ENCODE data around the gene VIPR2. TPM values are rescaled to one million over a fixed set of nuclear protein-coding genes. Genes with fewer than 3 reads are reported as not detected.

The VIPR2 gene
- total and polyA plus RNA-seq, 7 experiments from 2014 or later = 0.27 to 1.3 (median 0.98) TPM; not detected in 4

DNA sequence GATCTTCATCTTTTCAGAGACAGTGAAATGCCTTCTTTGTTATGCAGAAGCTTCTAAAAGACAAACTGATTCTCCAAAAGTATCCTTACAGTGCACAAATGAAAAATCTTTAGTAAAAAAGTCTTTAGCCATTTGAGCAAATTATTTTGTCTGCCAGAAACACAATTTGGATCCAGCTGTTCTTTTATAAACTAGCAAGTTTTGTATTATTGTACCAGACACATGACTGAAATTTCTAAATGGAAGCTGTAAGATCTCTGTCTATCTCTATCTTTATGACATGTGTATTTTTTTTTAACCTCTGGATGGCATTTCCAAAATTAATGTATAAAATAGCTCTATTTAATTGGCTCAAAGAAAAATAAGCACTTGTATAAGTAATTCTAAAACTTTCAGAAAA is 68.3 kb downstream of the VIPR2 start:
- POLR2A ChIA-PET = no interaction called here
- Histone ChIP-seq H3K4me3 (ENCODE audit: low read length) (no peak overlapping the region), H3K9me3 (ENCODE audit: control insufficient read depth in 2 of 3, low read length in 3 of 3) (no peaks in the 10 kb centered on the region), H3K36me3 (ENCODE audit: control insufficient read depth in 2 of 3, insufficient read depth in 3 of 3, low read length in 3 of 3) (no peaks in the 10 kb centered on the region), H3K27ac (ENCODE audit: low read depth, low read length) (no peak overlapping the region), H3K4me1 (ENCODE audit: control insufficient read depth in 2 of 2, insufficient read depth in 2 of 2, low read length in 2 of 2) (no peaks in the 10 kb centered on the region), H3K27me3 (ENCODE audit: control insufficient read depth in 2 of 2, insufficient read depth in 2 of 2, low read length in 2 of 2) (no peaks in the 10 kb centered on the region)
- no peak for ATAC-seq
- Mint-ChIP-seq H3K27me3 (peaks cover 0 to 22% (median 8%) of the 10 kb centered on the region in 5 donors), H3K4me1 (peaks cover 0 to 9% (median 7%) of the 10 kb centered on the region in 7 donors), H3K4me3 (no peak overlapping the region), H3K27ac (no peak overlapping the region), H3K36me3 (no peaks in the 10 kb centered on the region), H3K9me3 (peaks cover 0 to 2% (median 0%) of the 10 kb centered on the region in 11 donors)
- no peak for DNase-seq
- intact Hi-C loops (cut with micrococcal nuclease) = no loop called here
- CTCF ChIA-PET = interaction anchor here (0.7 kb wide), 1 partner anchor 93 kb away, joined by 9 read pairs; no protein-coding TSS in a partner anchor

- intact Hi-C loops (cut with micrococcal nuclease) = no loop called here
- Mint-ChIP-seq H3K27ac (no peak overlapping the region), H3K9me3 (peaks cover 0 to 2% (median 0%) of the 10 kb centered on the region in 11 donors), H3K27me3 (peaks cover 0 to 24% (median 8%) of the 10 kb centered on the region in 5 donors), H3K36me3 (no peaks in the 10 kb centered on the region), H3K4me3 (no peak overlapping the region), H3K4me1 (peaks cover 0 to 15% (median 9%) of the 10 kb centered on the region in 7 donors)
- H3K9me3 ChIP-seq (ENCODE audit: control insufficient read depth in 2 of 3, low read length in 3 of 3) = no peaks in the 10 kb centered on the region
- POLR2A ChIA-PET = no interaction called here
- H3K4me1 ChIP-seq (ENCODE audit: control insufficient read depth in 2 of 2, insufficient read depth in 2 of 2, low read length in 2 of 2) = no peaks in the 10 kb centered on the region
- peak in 1 of 9 donors; percentile 8 for DNase-seq
- no peak for ATAC-seq
- no peak overlapping the region for H3K4me3 ChIP-seq (ENCODE audit: low read length)
- CTCF ChIA-PET = interaction anchor here (0.7 kb wide), 1 partner anchor 92 kb away, joined by 9 read pairs; no protein-coding TSS in a partner anchor
- H3K36me3 ChIP-seq (ENCODE audit: control insufficient read depth in 2 of 3, insufficient read depth in 3 of 3, low read length in 3 of 3) = no peaks in the 10 kb centered on the region
- H3K27ac ChIP-seq (ENCODE audit: low read depth, low read length) = no peak overlapping the region
- no peaks in the 10 kb centered on the region for H3K27me3 ChIP-seq (ENCODE audit: control insufficient read depth in 2 of 2, insufficient read depth in 2 of 2, low read length in 2 of 2)
Measured at GRCh38 chr7:159075563-159076238, 69.0 kb downstream of the VIPR2 start.

DNA sequence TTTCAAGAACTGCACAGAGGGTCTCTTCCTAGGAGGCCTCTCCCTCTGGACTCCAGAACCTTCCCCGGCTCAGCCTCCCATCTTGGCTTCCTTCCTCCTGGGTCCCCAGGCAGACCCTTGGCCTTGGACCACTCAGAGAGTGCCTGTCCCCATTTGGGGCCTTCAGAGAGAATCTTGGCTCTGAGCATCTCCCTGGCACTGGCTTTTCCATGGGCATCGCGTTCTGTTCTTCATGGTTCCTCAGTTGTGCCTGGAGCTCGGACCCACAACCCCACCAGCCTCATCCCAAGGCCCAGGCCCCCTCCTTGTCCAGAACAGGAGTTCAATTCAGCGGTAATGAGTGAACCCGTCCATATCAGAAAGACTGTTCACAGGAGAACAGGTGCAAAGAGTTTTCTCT is 73.4 kb downstream of the VIPR2 start:
- peak overlapping the region in 4 of 9 donors; percentile 20 to 77 (median 37) for H3K27ac Mint-ChIP-seq
- H3K36me3 Mint-ChIP-seq = no peaks in the 10 kb centered on the region
- peak overlapping the region in 3 of 10 donors; percentile 1 to 73 (median 60) for H3K4me3 Mint-ChIP-seq

GRCh38 chr7:159070431-159071148 is 74.1 kb downstream of the VIPR2 start:
- Histone ChIP-seq H3K4me3 (ENCODE audit: low read length) (no peak overlapping the region), H3K27me3 (ENCODE audit: control insufficient read depth in 2 of 2, insufficient read depth in 2 of 2, low read length in 2 of 2) (no peaks in the 10 kb centered on the region), H3K9me3 (ENCODE audit: control insufficient read depth in 2 of 3, low read length in 3 of 3) (no peaks in the 10 kb centered on the region), H3K27ac (ENCODE audit: low read depth, low read length) (no peak overlapping the region), H3K36me3 (ENCODE audit: control insufficient read depth in 2 of 3, insufficient read depth in 3 of 3, low read length in 3 of 3) (no peaks in the 10 kb centered on the region), H3K4me1 (ENCODE audit: control insufficient read depth in 2 of 2, insufficient read depth in 2 of 2, low read length in 2 of 2) (peaks cover 0 to 4% of the 10 kb centered on the region in 2 donors)
- DNase-seq (peak in 5 of 9 donors; percentile 13 to 40 (median 20)), ATAC-seq (peak; percentile 86)
- peak overlapping the region in 6 of 10 donors; percentile 1 to 73 (median 59) for H3K4me3 Mint-ChIP-seq
- intact Hi-C loops (cut with micrococcal nuclease) = no loop called here
- peaks cover 0 to 4% (median 0%) of the 10 kb centered on the region in 5 donors for H3K27me3 Mint-ChIP-seq
- H3K36me3 Mint-ChIP-seq = no peaks in the 10 kb centered on the region
- peak overlapping the region in 4 of 9 donors; percentile 29 to 91 (median 66) for H3K27ac Mint-ChIP-seq
- POLR2A ChIA-PET = no interaction called here
- CTCF ChIA-PET = no interaction called here
- peaks cover 20 to 41% (median 28%) of the 10 kb centered on the region in 7 donors for H3K4me1 Mint-ChIP-seq
- no peaks in the 10 kb centered on the region for H3K9me3 Mint-ChIP-seq

More for the DNA sequence above, 73.4 kb downstream of the VIPR2 start:
- peaks cover 0 to 4% of the 10 kb centered on the region in 2 donors for H3K4me1 ChIP-seq (ENCODE audit: control insufficient read depth in 2 of 2, insufficient read depth in 2 of 2, low read length in 2 of 2)
- intact Hi-C loops (cut with micrococcal nuclease) = no loop called here
- ATAC-seq (no peak), DNase-seq (no peak)
- H3K4me3 ChIP-seq (ENCODE audit: low read length) = no peak overlapping the region
- H3K27me3 ChIP-seq (ENCODE audit: control insufficient read depth in 2 of 2, insufficient read depth in 2 of 2, low read length in 2 of 2) = no peaks in the 10 kb centered on the region
- H3K9me3 ChIP-seq (ENCODE audit: control insufficient read depth in 2 of 3, low read length in 3 of 3) = no peaks in the 10 kb centered on the region
- H3K27me3 Mint-ChIP-seq = peaks cover 0 to 4% (median 0%) of the 10 kb centered on the region in 5 donors
- peaks cover 20 to 41% (median 28%) of the 10 kb centered on the region in 7 donors for H3K4me1 Mint-ChIP-seq
- H3K27ac ChIP-seq (ENCODE audit: low read depth, low read length) = no peak overlapping the region
- POLR2A ChIA-PET = no interaction called here
- CTCF ChIA-PET = no interaction called here
- H3K36me3 ChIP-seq (ENCODE audit: control insufficient read depth in 2 of 3, insufficient read depth in 3 of 3, low read length in 3 of 3) = no peaks in the 10 kb centered on the region
- H3K9me3 Mint-ChIP-seq = no peaks in the 10 kb centered on the region

GRCh38 chr7:159068893-159069448 is 75.7 kb downstream of the VIPR2 start:
- H3K9me3 ChIP-seq (ENCODE audit: control insufficient read depth in 2 of 3, low read length in 3 of 3) = no peaks in the 10 kb centered on the region
- Mint-ChIP-seq H3K9me3 (no peaks in the 10 kb centered on the region), H3K27ac (peak overlapping the region in 6 of 9 donors; percentile 14 to 78 (median 50)), H3K36me3 (no peaks in the 10 kb centered on the region), H3K4me1 (peaks cover 20 to 41% (median 28%) of the 10 kb centered on the region in 7 donors), H3K27me3 (peaks cover 0 to 4% (median 0%) of the 10 kb centered on the region in 5 donors), H3K4me3 (peak overlapping the region in 6 of 10 donors; percentile 14 to 68 (median 58))
- H3K27me3 ChIP-seq (ENCODE audit: control insufficient read depth in 2 of 2, insufficient read depth in 2 of 2, low read length in 2 of 2) = no peaks in the 10 kb centered on the region
- DNase-seq (no peak), ATAC-seq (no peak)
- no peak overlapping the region for H3K4me3 ChIP-seq (ENCODE audit: low read length)
- intact Hi-C loops (cut with micrococcal nuclease) = no loop called here
- H3K4me1 ChIP-seq (ENCODE audit: control insufficient read depth in 2 of 2, insufficient read depth in 2 of 2, low read length in 2 of 2) = peaks cover 0 to 4% of the 10 kb centered on the region in 2 donors
- no peak overlapping the region for H3K27ac ChIP-seq (ENCODE audit: low read depth, low read length)
- H3K36me3 ChIP-seq (ENCODE audit: control insufficient read depth in 2 of 3, insufficient read depth in 3 of 3, low read length in 3 of 3) = no peaks in the 10 kb centered on the region
- ChIA-PET POLR2A (no interaction called here), CTCF (no interaction called here)

DNA sequence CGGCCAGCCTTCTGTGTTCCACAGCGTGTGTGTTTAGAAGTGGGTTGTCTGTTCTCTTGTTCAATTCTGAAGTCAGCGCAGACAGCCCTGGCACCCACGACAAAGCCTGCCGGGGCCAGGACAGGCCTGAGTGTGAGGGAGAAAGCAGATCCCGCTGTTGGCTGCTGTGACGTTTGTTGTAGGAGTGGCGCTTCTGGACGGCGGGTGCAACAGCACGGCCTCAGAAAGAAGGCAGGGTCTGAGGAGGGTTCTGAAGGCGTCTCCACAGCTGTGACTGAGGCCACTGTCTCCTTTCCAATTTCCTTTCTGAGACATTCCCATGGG is 76.2 kb downstream of the VIPR2 start:
- H3K27me3 Mint-ChIP-seq = peaks cover 0 to 4% (median 0%) of the 10 kb centered on the region in 5 donors
- Histone ChIP-seq H3K4me1 (ENCODE audit: control insufficient read depth in 2 of 2, insufficient read depth in 2 of 2, low read length in 2 of 2) (peaks cover 0 to 4% of the 10 kb centered on the region in 2 donors), H3K36me3 (ENCODE audit: control insufficient read depth in 2 of 3, insufficient read depth in 3 of 3, low read length in 3 of 3) (no peaks in the 10 kb centered on the region), H3K27ac (ENCODE audit: low read depth, low read length) (no peak overlapping the region), H3K27me3 (ENCODE audit: control insufficient read depth in 2 of 2, insufficient read depth in 2 of 2, low read length in 2 of 2) (no peaks in the 10 kb centered on the region), H3K4me3 (ENCODE audit: low read length) (no peak overlapping the region), H3K9me3 (ENCODE audit: control insufficient read depth in 2 of 3, low read length in 3 of 3) (no peaks in the 10 kb centered on the region)
- DNase-seq (peak in 1 of 9 donors; percentile 9), ATAC-seq (peak; percentile 49)
- H3K27ac Mint-ChIP-seq = peak overlapping the region in 6 of 9 donors; percentile 10 to 78 (median 50)
- H3K36me3 Mint-ChIP-seq = no peaks in the 10 kb centered on the region
- ChIA-PET POLR2A (no interaction called here), CTCF (no interaction called here)
- peak overlapping the region; percentile 14 to 68 (median 54) for H3K4me3 Mint-ChIP-seq
- no peaks in the 10 kb centered on the region for H3K9me3 Mint-ChIP-seq
- H3K4me1 Mint-ChIP-seq = peaks cover 20 to 41% (median 28%) of the 10 kb centered on the region in 7 donors
- intact Hi-C loops (cut with micrococcal nuclease) = no loop called here
